ENCODE measurements around the gene PTCD2. TPM values are rescaled to one million over a fixed set of nuclear protein-coding genes. Genes with fewer than 3 reads are reported as not detected.

Gene PTCD2
- total RNA-seq, 1 experiment from 2014 or later, result 19.3 TPM

DNA sequence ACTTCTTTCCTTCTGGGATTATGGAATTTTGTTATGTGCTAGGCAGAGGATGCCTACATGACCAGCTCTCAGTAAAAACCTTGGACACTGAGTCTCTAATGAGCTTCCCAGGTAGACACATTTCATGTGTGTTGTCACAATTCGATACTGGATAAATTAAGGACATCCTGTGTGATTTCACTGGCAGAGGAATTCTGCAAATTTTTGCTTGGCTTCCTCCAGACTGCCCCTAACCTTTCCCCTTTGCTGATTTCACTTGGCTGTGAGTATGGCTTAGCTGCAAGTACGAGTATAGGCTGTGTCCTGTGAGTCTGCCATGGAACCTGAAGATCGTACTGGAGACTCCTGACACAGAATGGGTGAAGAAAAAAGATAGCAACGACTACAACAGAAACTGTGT is 47.8 kb upstream of the PTCD2 start:
- Histone ChIP-seq H3K27me3 (ENCODE audit: insufficient read depth, low read length) (no peaks in the 10 kb centered on the region), H3K9me2 (ENCODE audit: insufficient read depth) (no peaks in the 10 kb centered on the region), H4K20me1 (ENCODE audit: insufficient read depth) (peaks cover 9% of the 10 kb centered on the region; the same call in 1 of the 2 replicates), H3K4me2 (ENCODE audit: low read length) (no peak overlapping the region), H3K9ac (ENCODE audit: low read length) (no peak overlapping the region), H3K4me3 (replicated peaks in 1 of 2; ENCODE audit: low read depth in 1 of 2, low read length in 2 of 2) (no peak overlapping the region), H3K36me3 (ENCODE audit: control insufficient read depth in 1 of 2, insufficient read depth in 2 of 2, low read length in 2 of 2) (no peaks in the 10 kb centered on the region), H3K79me2 (ENCODE audit: insufficient read depth, low read length) (peaks cover 85% of the 10 kb centered on the region), H3K4me1 (ENCODE audit: control insufficient read depth in 1 of 2, insufficient read depth in 2 of 2, low read length in 2 of 2) (no peaks in the 10 kb centered on the region), H3K9me3 (ENCODE audit: control insufficient read depth in 1 of 2, insufficient read depth in 1 of 2, low read depth in 1 of 2, low read length in 2 of 2) (no peaks in the 10 kb centered on the region), H2AFZ (ENCODE audit: low read depth, low read length, poor library complexity, severe bottlenecking) (no peak overlapping the region), H3K27ac (ENCODE audit: low read depth, low read length) (no peak overlapping the region)
- TF ChIP-seq SP1 (IDR thresholded peaks at IDR 0.05; ENCODE audit: low read depth) (no peak), YY1 (IDR thresholded peaks at IDR 0.05; ENCODE audit: extremely low read depth, insufficient replicate concordance, low read depth, low read length) (no peak), CBX3 (IDR thresholded peaks at IDR 0.05; ENCODE audit: low read depth) (no peak), EGR1 (IDR thresholded peaks at IDR 0.05; ENCODE audit: low read depth) (no peak), MAX (IDR thresholded peaks at IDR 0.05) (no peak), ELF1 (IDR thresholded peaks at IDR 0.05; ENCODE audit: borderline replicate concordance, low read depth) (no peak), POLR2A (IDR thresholded peaks at IDR 0.05; ENCODE audit: borderline replicate concordance, extremely low read depth, insufficient read depth, insufficient read length) (no peak), TCF7L2 (IDR thresholded peaks at IDR 0.05; ENCODE audit: borderline replicate concordance, extremely low read depth, insufficient read depth, insufficient read length) (no peak)
- BruUV-seq (replicated peaks), result no TSS peak
- ChIA-PET POLR2A (no interaction called here), RAD21 (ENCODE audit: low non-redundant PET in 1 of 2, low total read pairs in 2 of 2, uncharacterized antibody in 2 of 2, unreplicated experiment in 2 of 2) (no interaction called here), CTCF (interaction anchor here (0.6 to 1.2 kb wide), 2 partner anchors 8 to 10 kb away, joined by 3 read pairs; no protein-coding TSS in a partner anchor)
- DNase-seq (ENCODE audit: low read depth, low spot score), result no peak
- intact Hi-C loops (cut with micrococcal nuclease), result no loop called here
- no peak for ATAC-seq

DNA sequence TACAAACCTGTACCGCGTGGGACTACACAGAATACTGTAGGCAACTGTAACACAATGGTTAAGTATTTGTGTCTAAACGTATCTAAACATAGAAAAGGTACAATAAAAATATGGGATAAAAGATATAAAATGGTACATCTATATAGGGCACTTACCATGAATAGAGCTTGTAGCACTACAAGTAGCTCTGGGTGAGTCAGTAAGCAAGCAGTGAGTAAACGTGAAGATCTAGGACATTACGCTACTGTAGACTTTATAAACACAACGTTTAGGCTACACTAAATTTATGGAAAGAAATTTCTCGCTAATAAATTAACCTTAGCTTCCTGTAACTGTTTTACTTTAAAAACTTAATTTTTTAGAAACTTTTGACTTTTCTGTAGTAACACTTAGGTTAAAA is 46.6 kb upstream of the PTCD2 start:
- no TSS peak for BruUV-seq (replicated peaks)
- no peaks in the 10 kb centered on the region for H3K27me3 ChIP-seq (ENCODE audit: insufficient read depth, low read length)
- ChIA-PET POLR2A (no interaction called here), RAD21 (ENCODE audit: low non-redundant PET in 1 of 2, low total read pairs in 2 of 2, uncharacterized antibody in 2 of 2, unreplicated experiment in 2 of 2) (no interaction called here), CTCF (no interaction called here)
- H3K79me2 ChIP-seq (ENCODE audit: insufficient read depth, low read length), result peaks cover 78% of the 10 kb centered on the region
- no peak for ATAC-seq
- no peaks in the 10 kb centered on the region for H3K4me1 ChIP-seq (ENCODE audit: control insufficient read depth in 1 of 2, insufficient read depth in 2 of 2, low read length in 2 of 2)
- peaks cover 9% of the 10 kb centered on the region; the same call in 1 of the 2 replicates for H4K20me1 ChIP-seq (ENCODE audit: insufficient read depth)
- no peaks in the 10 kb centered on the region for H3K9me3 ChIP-seq (ENCODE audit: control insufficient read depth in 1 of 2, insufficient read depth in 1 of 2, low read depth in 1 of 2, low read length in 2 of 2)
- intact Hi-C loops (cut with micrococcal nuclease), result no loop called here
- H3K36me3 ChIP-seq (ENCODE audit: control insufficient read depth in 1 of 2, insufficient read depth in 2 of 2, low read length in 2 of 2), result peaks cover 0 to 7% of the 10 kb centered on the region in 2 experiments; a peak in 1 of 4 replicates
- H3K9me2 ChIP-seq (ENCODE audit: insufficient read depth), result no peaks in the 10 kb centered on the region
- no peak overlapping the region for H3K27ac ChIP-seq (ENCODE audit: low read depth, low read length)
- H3K4me3 ChIP-seq (replicated peaks in 1 of 2; ENCODE audit: low read depth in 1 of 2, low read length in 2 of 2), result no peak overlapping the region
- H2AFZ ChIP-seq (ENCODE audit: low read depth, low read length, poor library complexity, severe bottlenecking), result no peak overlapping the region
- no peak overlapping the region for H3K4me2 ChIP-seq (ENCODE audit: low read length)
- no peak overlapping the region for H3K9ac ChIP-seq (ENCODE audit: low read length)
- no peak for DNase-seq (ENCODE audit: low read depth, low spot score)
- no peak for TF ChIP-seq SP1 (IDR thresholded peaks at IDR 0.05; ENCODE audit: low read depth)
- TF ChIP-seq POLR2AphosphoS5 (IDR thresholded peaks at IDR 0.05; ENCODE audit: low read depth, low read length), result no peak
- no peak for TF ChIP-seq EZH2phosphoT487 (IDR thresholded peaks at IDR 0.05; ENCODE audit: borderline replicate concordance)
- TF ChIP-seq MAX (IDR thresholded peaks at IDR 0.05), result no peak
- no peak for TF ChIP-seq EZH2 (IDR thresholded peaks at IDR 0.05)
- TF ChIP-seq POLR2A (IDR thresholded peaks at IDR 0.05; ENCODE audit: borderline replicate concordance, extremely low read depth, insufficient read depth, insufficient read length), result no peak
- no peak for TF ChIP-seq ZNF274 (IDR thresholded peaks at IDR 0.05; ENCODE audit: low read depth, low read length)
- TF ChIP-seq, protein P1, sequence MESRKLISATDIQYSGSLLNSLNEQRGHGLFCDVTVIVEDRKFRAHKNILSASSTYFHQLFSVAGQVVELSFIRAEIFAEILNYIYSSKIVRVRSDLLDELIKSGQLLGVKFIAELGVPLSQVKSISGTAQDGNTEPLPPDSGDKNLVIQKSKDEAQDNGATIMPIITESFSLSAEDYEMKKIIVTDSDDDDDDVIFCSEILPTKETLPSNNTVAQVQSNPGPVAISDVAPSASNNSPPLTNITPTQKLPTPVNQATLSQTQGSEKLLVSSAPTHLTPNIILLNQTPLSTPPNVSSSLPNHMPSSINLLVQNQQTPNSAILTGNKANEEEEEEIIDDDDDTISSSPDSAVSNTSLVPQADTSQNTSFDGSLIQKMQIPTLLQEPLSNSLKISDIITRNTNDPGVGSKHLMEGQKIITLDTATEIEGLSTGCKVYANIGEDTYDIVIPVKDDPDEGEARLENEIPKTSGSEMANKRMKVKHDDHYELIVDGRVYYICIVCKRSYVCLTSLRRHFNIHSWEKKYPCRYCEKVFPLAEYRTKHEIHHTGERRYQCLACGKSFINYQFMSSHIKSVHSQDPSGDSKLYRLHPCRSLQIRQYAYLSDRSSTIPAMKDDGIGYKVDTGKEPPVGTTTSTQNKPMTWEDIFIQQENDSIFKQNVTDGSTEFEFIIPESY (IDR thresholded peaks at IDR 0.05; ENCODE audit: extremely low read depth, insufficient replicate concordance, low read length), result no peak
- no peak for TF ChIP-seq SIN3A (IDR thresholded peaks at IDR 0.05; ENCODE audit: low read depth)
- TF ChIP-seq EGR1 (IDR thresholded peaks at IDR 0.05; ENCODE audit: low read depth), result no peak
- TF ChIP-seq ELF1 (IDR thresholded peaks at IDR 0.05; ENCODE audit: borderline replicate concordance, low read depth), result no peak
- no peak for TF ChIP-seq CBX3 (IDR thresholded peaks at IDR 0.05; ENCODE audit: low read depth)
- TF ChIP-seq SRF (IDR thresholded peaks at IDR 0.05; ENCODE audit: low read depth), result no peak
- TF ChIP-seq, protein P2, sequence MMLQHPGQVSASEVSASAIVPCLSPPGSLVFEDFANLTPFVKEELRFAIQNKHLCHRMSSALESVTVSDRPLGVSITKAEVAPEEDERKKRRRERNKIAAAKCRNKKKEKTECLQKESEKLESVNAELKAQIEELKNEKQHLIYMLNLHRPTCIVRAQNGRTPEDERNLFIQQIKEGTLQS (IDR thresholded peaks at IDR 0.05), result no peak
- TF ChIP-seq YY1 (IDR thresholded peaks at IDR 0.05; ENCODE audit: extremely low read depth, insufficient replicate concordance, low read depth, low read length), result no peak
- no peak for TF ChIP-seq CEBPB (IDR thresholded peaks at IDR 0.05; ENCODE audit: low read depth)

Measured in HCT116 (cell line).